ENCODE results near the gene MFAP3.

The MFAP3 gene

GRCh38 chr5:154103233-154103632, 64.5 kb downstream of the MFAP3 start:
- TF ChIP-seq TAF1 (IDR thresholded peaks at IDR 0.05; ENCODE audit: low read depth) (no peak), EGR1 (IDR thresholded peaks at IDR 0.05) (no peak), MAX (IDR thresholded peaks at IDR 0.05) (no peak), REST (IDR thresholded peaks at IDR 0.05; ENCODE audit: low read depth) (no peak), NFIC (IDR thresholded peaks at IDR 0.05) (no peak), TEAD4 (IDR thresholded peaks at IDR 0.05) (no peak), CREB1 (IDR thresholded peaks at IDR 0.05; ENCODE audit: low read depth) (no peak), ZBTB7A (IDR thresholded peaks at IDR 0.05; ENCODE audit: low read depth) (no peak), RAD21 (IDR thresholded peaks at IDR 0.05; ENCODE audit: low read depth) (no peak), USF1 (IDR thresholded peaks at IDR 0.05) (no peak)

All from Ishikawa (cell line).